ENCODE measurements around the gene CEP76.
A peak's percentile ranks its signal among the peaks of the same experiment; 100 is the strongest.

CEP76 gene, protein sequence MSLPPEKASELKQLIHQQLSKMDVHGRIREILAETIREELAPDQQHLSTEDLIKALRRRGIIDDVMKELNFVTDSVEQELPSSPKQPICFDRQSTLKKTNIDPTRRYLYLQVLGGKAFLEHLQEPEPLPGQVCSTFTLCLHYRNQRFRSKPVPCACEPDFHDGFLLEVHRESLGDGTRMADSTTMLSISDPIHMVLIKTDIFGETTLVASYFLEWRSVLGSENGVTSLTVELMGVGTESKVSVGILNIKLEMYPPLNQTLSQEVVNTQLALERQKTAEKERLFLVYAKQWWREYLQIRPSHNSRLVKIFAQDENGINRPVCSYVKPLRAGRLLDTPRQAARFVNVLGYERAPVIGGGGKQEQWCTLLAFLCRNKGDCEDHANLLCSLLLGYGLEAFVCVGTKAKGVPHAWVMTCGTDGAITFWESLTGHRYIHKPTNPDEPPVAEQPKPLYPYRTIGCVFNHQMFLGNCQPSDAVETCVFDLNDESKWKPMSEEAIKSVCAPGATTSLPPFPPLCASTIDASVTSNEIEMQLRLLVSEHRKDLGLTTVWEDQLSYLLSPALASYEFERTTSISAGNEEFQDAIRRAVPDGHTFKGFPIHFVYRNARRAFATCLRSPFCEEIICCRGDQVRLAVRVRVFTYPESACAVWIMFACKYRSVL

DNA sequence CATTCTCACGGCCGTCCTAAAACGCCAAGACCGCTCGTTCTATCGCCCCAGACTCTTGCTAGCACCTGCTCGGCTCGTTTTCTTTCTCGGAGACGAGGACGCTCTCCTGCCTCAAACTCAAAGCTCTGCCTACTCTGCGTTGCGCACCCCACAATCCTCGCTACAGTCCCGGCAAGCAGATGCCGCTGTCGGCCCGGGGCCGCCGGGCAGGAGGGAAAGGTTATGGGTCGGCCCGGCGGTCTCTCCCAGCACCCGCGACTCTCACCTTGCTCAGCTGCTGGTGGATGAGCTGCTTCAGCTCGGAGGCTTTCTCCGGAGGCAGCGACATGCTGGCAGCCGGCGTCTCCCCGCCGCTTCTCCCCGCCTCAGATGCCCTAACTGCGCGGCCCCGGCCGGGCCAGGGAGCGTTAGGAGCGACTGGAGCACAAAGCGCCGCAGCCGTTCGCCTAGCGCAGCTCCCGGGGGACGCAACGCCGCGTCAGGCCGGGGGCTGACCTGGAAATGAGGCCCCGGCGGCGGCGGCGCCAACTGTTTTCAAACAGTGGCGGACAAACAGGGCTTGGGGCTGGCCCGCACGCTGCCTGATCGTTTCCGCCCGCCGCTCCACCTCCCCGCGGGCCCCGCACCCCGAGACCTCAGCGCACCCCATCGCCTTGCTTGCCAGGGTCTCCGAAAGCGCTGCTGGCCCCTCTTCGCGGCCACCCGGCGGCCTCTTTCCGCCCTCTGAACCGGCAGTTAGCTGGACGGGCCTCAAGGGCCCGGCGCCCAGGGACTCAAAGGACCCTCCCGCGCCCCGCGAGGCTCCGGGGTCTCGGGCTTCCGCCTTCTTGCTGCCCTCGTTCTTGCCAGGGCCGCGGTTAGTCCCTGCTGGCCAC, at the start of gene CEP76, which contains the start of gene PSMG2:
TSS of gene CEP76 (minus strand) at position 503 of the 875 bp plus-strand sequence. CDS start at position 328, 175 bp downstream.
TSS of gene PSMG2 (plus strand) at position 822 of the 875 bp plus-strand sequence. CDS start 66 bp downstream, outside the sequence.
- DNase-seq (ENCODE audit: extremely low read depth, low read depth) = peak; percentile 67
- TF ChIP-seq, protein P1, sequence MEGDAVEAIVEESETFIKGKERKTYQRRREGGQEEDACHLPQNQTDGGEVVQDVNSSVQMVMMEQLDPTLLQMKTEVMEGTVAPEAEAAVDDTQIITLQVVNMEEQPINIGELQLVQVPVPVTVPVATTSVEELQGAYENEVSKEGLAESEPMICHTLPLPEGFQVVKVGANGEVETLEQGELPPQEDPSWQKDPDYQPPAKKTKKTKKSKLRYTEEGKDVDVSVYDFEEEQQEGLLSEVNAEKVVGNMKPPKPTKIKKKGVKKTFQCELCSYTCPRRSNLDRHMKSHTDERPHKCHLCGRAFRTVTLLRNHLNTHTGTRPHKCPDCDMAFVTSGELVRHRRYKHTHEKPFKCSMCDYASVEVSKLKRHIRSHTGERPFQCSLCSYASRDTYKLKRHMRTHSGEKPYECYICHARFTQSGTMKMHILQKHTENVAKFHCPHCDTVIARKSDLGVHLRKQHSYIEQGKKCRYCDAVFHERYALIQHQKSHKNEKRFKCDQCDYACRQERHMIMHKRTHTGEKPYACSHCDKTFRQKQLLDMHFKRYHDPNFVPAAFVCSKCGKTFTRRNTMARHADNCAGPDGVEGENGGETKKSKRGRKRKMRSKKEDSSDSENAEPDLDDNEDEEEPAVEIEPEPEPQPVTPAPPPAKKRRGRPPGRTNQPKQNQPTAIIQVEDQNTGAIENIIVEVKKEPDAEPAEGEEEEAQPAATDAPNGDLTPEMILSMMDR (IDR thresholded peaks at IDR 0.05; ENCODE audit: low read depth, low read length) = no peak

- DNase-seq (ENCODE audit: extremely low read depth, low read depth) = no peak
- TF ChIP-seq, protein P1 (IDR thresholded peaks at IDR 0.05; ENCODE audit: low read depth, low read length) = no peak
Observed at GRCh38 chr18:12751891-12752290, 49.4 kb upstream of the CEP76 start.

DNA sequence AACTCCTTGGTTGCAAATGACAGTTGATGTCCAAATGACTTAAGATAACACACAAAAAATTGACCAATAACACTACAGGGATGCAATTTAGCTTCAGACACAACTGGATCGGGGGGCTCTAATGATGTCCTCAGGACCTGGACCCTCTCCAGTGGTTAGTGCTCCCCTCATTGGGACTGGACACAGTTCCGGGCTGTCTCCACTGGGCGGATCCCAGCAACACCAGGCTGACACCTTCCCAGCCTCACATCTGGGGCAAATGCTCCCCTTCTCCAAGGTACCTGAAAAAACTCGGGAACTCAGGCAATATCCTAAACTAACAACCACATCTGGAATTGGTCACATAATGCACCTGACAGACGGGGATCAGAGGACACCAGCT, 49.0 kb upstream of the CEP76 start:
- TF ChIP-seq, protein P1 (IDR thresholded peaks at IDR 0.05; ENCODE audit: low read depth, low read length) = no peak
- DNase-seq (ENCODE audit: extremely low read depth, low read depth) = no peak

DNA sequence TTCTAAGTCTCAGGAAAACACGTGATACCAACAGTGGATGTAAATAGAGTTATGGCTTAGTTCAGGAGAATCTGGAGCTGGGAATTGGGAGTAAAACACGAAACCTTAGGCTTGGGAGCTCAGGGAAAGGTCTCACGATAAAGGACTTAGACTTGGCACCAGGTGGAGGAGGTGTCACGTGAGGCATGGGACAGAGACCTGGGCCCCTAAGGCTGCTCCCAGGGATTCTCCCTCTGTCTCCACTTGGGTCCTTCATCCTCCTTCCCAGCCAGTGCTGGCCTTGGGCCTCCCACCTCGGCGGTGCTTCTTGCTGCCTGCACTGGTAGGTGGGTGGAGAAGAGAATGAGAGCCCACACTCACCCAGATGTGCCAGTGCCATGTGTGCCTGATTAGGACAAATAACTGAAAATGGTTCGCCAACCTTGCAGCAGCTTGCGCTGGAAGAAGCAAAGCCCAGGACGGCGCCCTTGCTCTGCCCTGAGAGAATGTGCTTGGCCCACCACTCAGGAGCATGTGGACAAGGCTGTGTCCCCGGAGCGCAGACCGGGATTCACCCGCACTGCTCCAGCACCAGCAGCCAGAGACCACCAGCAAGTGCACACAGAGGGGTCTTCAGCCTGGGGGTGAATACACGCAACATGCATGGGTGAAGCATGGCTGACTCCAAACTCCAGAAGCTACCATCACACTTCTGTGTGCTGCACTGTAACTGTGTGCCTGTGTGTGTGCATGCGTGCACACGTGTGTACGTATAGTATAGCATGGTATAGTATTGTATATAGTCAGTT, 48.4 kb upstream of the CEP76 start:
- TF ChIP-seq, protein P1 (IDR thresholded peaks at IDR 0.05; ENCODE audit: low read depth, low read length) = no peak
- no peak for DNase-seq (ENCODE audit: extremely low read depth, low read depth)

DNA sequence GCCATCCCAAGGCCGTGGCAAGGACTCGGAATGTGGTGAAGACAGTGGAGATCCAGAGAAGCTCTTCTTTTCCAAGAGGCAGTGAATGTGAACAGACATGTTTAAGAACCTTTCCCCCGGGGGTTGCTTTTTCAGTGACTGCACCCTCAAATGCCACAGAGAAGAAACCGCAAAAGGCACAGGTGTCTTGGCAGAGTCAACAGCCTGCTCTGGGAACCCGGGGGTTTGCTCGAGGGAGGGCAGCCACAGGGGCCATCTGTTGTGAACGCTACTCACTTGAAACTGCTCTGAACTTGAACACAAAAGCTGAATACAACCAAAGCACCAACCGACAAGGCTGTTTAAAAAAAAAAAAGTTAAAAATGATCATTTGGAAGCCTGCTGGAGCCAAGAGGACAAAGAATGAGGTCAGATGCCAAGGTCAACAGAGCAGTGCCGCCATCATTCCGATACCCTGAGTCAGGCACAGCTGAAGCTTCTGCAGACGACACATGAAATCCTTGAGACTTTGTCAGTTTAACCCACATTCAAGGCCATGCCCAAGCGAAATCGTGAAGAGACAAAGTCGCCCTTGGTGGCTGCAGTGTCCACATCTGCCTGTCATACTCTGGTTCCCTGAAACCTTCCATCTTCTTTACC, 47.7 kb upstream of the CEP76 start:
- TF ChIP-seq, protein P1 (IDR thresholded peaks at IDR 0.05; ENCODE audit: low read depth, low read length) = no peak
- DNase-seq (ENCODE audit: extremely low read depth, low read depth) = no peak

GRCh38 chr18:12749121-12749520, 46.6 kb upstream of the CEP76 start:
- TF ChIP-seq, protein P1 (IDR thresholded peaks at IDR 0.05; ENCODE audit: low read depth, low read length) = no peak
- no peak for DNase-seq (ENCODE audit: extremely low read depth, low read depth)
